Stimulated activated naive CD8-positive, alpha-beta T cell treated with anti-CD3 and anti-CD28 coated beads, Interleukin-15, Interleukin-2, amounts not matched to agents 100 ng/mL and 50 ng/mL, for 24 hours (primary cell): ENCODE results near the gene MAP3K19.
A peak's percentile ranks its signal among the peaks of the same experiment; 100 is the strongest.

ENCODE experiments used
- H3K27ac Mint-ChIP-seq: one replicate; pipeline ENCODE4 v1.8.0; 2021; ENCODE audit warnings: mild to moderate bottlenecking, mixed read lengths
- H3K27me3 Mint-ChIP-seq: one replicate; pipeline ENCODE4 v1.8.0; 2021; ENCODE audit warnings: mixed read lengths
- H3K36me3 Mint-ChIP-seq: one replicate; pipeline ENCODE4 v1.8.0; 2021; ENCODE audit warnings: low read depth, mixed read lengths
- H3K4me1 Mint-ChIP-seq: one replicate; pipeline ENCODE4 v1.8.0; 2021; ENCODE audit warnings: low read depth, mixed read lengths
- H3K4me3 Mint-ChIP-seq: one replicate; pipeline ENCODE4 v1.8.0; 2021; ENCODE audit warnings: mild to moderate bottlenecking, mixed read lengths
- H3K9me3 Mint-ChIP-seq: one replicate; pipeline ENCODE4 v1.8.0; 2021; ENCODE audit warnings: mixed read lengths

MAP3K19 gene

DNA sequence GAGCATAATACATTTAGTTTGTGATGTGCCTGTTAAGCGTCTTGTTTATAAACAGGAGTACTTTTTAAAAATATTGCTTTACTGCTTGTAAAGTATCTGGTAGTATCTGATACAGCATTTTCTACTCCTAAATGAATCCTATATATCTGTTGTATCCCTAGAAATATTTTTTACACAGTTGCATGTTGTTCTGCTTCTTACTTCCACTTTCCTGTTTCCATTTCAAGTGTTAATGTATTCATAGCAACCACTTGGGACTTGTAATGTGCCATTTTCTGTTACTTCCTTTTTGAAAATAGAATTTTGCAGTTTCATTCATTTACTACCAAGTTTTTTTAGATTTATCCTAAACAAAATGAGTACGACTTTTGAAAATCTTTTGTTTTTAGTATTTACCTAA is 103.7 kb downstream of the MAP3K19 start:
- Mint-ChIP-seq H3K36me3 (peaks cover 78% of the 10 kb centered on the region), H3K4me3 (no peak overlapping the region), H3K9me3 (no peaks in the 10 kb centered on the region), H3K27ac (no peak overlapping the region), H3K27me3 (no peaks in the 10 kb centered on the region), H3K4me1 (peaks cover 38% of the 10 kb centered on the region)

DNA sequence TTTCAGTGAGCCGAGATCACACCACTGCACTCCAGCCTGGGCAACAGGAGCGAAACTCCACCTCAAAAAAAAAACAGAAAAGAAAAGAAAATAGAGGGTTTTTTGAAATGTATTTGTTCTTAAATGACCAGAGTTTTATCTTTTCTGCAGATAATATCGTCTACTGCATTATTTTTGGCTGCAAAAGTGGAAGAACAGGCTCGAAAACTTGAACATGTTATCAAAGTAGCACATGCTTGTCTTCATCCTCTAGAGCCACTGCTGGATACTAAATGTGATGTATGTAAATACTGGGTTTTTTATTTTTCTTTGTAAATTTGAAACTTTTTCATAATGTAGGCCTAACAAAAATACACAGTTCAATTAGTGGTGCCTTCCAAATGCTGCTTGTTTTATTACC is 110.6 kb downstream of the MAP3K19 start:
- no peak overlapping the region for H3K27ac Mint-ChIP-seq
- H3K4me3 Mint-ChIP-seq, result no peak overlapping the region
- H3K36me3 Mint-ChIP-seq, result peaks cover 56% of the 10 kb centered on the region
- no peaks in the 10 kb centered on the region for H3K27me3 Mint-ChIP-seq
- H3K9me3 Mint-ChIP-seq, result no peaks in the 10 kb centered on the region
- H3K4me1 Mint-ChIP-seq, result peaks cover 47% of the 10 kb centered on the region

DNA sequence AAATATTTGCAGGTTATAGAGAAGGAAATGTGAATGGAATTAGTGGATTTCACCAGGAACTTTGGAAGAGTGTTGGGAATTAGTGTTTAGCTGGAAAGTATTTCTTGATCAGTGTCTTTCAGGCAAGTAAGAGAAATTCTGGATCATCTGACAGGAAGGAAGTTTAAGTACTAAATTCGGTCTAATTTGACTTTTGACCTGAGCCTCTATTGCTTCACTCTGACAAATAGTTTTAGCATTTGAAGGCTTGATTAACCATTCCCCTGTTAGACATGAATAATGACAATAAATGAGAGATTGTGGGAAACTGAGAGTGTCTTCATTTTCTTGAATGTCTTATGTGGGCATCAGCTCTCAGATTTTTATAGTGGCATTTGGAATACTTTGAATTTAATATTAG is 112.6 kb downstream of the MAP3K19 start:
- H3K4me3 Mint-ChIP-seq, result no peak overlapping the region
- peak overlapping the region; percentile 56 for H3K27ac Mint-ChIP-seq
- H3K9me3 Mint-ChIP-seq, result no peaks in the 10 kb centered on the region
- H3K4me1 Mint-ChIP-seq, result peaks cover 58% of the 10 kb centered on the region
- peaks cover 61% of the 10 kb centered on the region for H3K36me3 Mint-ChIP-seq
- no peaks in the 10 kb centered on the region for H3K27me3 Mint-ChIP-seq

DNA sequence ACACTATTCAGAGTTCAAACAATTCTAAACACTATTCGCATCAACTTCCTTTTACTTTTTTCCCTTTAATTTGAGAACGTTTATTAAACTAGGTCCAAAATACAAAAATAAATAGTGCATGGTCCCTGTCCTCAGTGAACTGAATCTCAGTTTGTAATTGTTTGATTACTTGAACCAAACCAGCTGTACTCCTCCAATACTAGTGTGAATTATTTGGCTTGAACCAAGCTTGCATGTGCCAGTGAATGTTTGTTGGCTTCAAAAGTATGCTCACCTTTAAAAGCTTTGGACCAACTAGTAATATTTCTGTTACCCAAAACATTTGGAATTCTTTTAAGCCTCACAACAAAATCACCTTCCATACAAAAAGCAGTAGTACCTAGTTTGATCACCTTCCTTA is 113.1 kb downstream of the MAP3K19 start:
- peaks cover 58% of the 10 kb centered on the region for H3K36me3 Mint-ChIP-seq
- peaks cover 62% of the 10 kb centered on the region for H3K4me1 Mint-ChIP-seq
- no peak overlapping the region for H3K27ac Mint-ChIP-seq
- no peaks in the 10 kb centered on the region for H3K27me3 Mint-ChIP-seq
- H3K4me3 Mint-ChIP-seq, result no peak overlapping the region
- H3K9me3 Mint-ChIP-seq, result no peaks in the 10 kb centered on the region

DNA sequence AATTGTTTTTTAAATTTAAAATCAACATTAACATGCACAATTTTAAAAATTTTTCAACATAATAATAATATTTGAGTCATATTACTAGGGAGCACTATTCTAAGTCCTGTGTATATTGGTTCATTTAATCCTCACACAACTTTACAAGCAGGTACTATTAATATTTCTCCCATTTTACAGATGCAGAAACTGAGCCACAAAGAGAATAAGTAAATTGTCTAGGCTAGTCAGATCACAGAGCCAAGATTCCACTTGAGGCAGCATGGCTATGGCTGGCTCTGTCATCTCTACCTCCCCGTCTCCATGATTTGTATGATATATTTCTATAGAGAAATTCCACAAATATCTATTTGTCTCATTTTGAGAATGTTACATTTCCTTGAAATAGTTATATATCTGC is 113.5 kb downstream of the MAP3K19 start:
- Mint-ChIP-seq H3K4me1 (peaks cover 64% of the 10 kb centered on the region), H3K27me3 (no peaks in the 10 kb centered on the region), H3K36me3 (peaks cover 54% of the 10 kb centered on the region), H3K9me3 (no peaks in the 10 kb centered on the region), H3K4me3 (no peak overlapping the region), H3K27ac (no peak overlapping the region)

DNA sequence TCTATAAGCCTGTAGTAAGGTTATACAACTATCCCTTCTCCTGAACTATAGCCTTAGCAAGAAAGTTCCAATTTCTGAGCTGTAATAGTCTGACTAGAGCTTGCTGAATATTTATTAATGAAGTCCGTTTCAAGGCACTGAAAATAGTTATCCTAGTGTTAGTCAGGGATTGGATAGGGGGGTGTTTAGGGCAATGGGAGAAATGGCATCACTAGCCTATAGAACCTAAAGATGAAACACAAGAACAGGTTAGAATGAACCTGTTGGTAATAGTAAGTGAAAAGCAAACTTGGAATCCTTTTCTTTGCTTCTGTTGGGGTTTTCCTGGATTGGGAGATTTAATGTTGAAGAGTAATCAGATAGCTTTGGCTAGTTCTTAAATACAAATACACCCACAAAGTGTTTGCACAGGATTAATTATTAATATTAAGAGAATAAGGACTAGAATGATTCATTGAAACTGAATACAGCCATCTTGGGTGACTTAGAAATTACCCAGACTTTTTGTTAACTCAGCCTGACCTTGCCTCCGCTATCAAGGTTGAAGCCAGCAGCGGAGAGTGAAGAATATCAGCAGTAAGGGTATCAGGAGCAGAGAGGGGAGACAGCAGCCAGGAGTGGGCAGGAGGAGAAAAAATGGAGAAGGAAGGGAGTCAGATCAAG is 114.3 kb downstream of the MAP3K19 start:
- Mint-ChIP-seq H3K9me3 (no peaks in the 10 kb centered on the region), H3K4me3 (no peak overlapping the region), H3K27ac (peak overlapping the region; percentile 5), H3K36me3 (peaks cover 52% of the 10 kb centered on the region), H3K4me1 (peaks cover 68% of the 10 kb centered on the region), H3K27me3 (no peaks in the 10 kb centered on the region)

DNA sequence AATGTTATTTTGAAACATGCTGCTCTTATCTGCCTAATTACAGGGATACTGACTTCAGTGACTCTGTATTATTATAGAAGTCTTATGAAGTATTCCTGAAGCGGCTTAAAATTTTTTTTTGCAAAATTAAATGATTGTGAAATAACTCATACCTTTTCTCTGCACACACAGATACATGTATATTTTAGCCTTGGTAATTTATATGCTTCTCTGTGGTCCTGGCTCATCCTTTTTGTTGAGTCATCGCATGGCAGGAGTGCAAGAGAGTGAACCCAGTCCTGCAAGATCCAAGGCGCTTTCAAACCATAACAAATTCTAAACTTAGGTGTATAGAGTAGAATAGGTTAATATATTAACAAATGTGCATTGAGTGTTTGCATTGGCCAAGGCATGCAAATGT is 120.1 kb downstream of the MAP3K19 start:
- no peak overlapping the region for H3K4me3 Mint-ChIP-seq
- H3K27me3 Mint-ChIP-seq, result no peaks in the 10 kb centered on the region
- H3K36me3 Mint-ChIP-seq, result peaks cover 61% of the 10 kb centered on the region
- no peaks in the 10 kb centered on the region for H3K9me3 Mint-ChIP-seq
- H3K4me1 Mint-ChIP-seq, result peaks cover 84% of the 10 kb centered on the region
- no peak overlapping the region for H3K27ac Mint-ChIP-seq

DNA sequence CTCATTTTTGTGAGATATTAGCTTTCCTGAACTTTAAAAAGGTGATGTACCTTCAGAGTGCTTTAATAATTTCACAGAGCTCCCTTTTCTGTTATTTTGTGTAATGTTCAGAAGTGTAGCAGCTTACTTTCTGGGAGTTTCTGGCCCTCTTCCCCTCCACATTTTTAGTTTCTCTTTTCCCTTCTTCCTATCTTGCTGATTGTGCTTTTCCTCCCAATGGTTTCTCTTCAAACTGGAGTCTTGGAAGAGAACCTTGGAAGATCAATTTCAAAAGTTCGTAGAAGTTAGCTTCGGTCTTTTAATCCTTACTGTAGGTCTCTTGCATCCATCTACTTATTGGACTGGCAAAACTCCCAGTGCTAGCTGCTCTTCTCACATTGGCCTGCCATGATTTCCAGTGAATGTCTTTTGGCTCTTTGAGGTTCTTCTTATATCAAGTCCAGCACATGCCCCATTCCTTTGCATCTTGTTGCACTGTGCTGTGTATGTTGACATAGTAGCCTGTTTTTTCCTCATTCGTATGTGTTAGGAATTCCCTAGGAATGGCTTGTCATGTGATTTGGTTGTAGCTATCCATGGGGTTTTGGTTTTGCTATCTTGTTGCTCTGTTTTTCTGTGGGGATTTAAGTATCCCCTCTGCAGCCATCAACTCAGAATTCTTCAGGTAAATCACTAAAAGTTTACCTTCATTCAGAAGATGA is 120.9 kb downstream of the MAP3K19 start:
- H3K9me3 Mint-ChIP-seq, result no peaks in the 10 kb centered on the region
- peaks cover 64% of the 10 kb centered on the region for H3K36me3 Mint-ChIP-seq
- no peaks in the 10 kb centered on the region for H3K27me3 Mint-ChIP-seq
- H3K27ac Mint-ChIP-seq, result peak overlapping the region; percentile 54
- peaks cover 84% of the 10 kb centered on the region for H3K4me1 Mint-ChIP-seq
- H3K4me3 Mint-ChIP-seq, result no peak overlapping the region

DNA sequence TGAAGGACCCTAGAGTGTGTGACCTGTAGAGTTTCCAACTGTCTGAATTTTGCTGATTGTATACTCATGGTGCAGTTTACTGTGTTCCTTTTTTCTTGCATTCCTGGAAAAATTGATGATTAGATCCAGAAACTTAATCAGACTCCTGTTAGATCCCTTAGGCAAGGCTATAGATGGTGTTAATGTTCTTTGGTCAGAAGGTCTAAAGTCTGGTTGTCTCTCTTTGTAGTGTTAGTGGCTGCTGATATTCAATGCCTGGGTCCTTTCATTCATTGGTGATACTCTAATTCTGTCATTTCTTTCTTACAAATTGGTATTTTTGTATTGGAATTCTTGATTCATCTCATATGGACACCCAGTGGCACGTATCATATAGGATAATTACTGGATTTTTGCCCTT is 122.3 kb downstream of the MAP3K19 start:
- Mint-ChIP-seq H3K4me1 (peaks cover 82% of the 10 kb centered on the region), H3K27me3 (no peaks in the 10 kb centered on the region), H3K36me3 (peaks cover 54% of the 10 kb centered on the region), H3K4me3 (no peak overlapping the region), H3K27ac (no peak overlapping the region), H3K9me3 (no peaks in the 10 kb centered on the region)

DNA sequence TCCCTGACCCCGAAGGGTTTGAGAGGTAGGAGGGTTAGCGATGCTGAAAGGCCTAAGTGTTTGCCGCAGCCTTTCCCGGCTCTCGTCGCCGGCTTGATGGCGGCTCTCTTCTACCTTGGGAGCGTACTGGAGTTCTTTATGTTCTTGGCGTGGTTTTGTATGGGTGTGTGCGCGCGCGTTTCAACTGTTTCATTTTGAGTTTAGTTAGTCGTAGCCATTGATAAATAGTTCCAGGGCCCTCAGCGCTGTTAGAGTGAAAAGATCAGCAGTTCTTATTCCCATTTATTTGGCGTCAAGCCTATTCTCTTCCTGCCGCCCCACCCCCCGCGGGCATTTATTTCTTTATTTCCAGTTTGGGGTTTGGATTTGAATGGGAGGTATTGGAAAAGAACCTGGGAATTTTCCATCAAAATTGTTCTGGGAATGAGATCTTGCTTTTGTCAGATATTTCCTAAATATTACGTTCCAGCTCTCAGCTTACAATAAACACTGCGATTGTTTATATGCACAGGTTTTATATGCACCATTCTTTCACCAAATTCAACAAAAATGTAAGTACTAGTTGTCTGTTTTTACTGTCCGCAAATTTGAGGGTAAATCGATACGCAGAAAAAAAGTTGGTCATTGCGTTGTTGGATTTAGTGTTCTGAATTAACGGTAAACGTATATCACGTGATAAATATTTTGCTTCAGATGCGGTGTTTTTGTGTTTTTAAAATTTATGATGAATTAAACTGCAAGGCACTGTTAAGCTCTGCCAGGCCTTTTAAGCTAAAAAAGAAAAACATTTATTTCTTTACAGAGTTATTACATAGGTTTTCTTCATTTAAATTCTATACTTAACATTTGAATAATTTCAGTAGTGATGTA is 127.7 kb downstream of the MAP3K19 start:
- H3K4me1 Mint-ChIP-seq, result peaks cover 63% of the 10 kb centered on the region

DNA sequence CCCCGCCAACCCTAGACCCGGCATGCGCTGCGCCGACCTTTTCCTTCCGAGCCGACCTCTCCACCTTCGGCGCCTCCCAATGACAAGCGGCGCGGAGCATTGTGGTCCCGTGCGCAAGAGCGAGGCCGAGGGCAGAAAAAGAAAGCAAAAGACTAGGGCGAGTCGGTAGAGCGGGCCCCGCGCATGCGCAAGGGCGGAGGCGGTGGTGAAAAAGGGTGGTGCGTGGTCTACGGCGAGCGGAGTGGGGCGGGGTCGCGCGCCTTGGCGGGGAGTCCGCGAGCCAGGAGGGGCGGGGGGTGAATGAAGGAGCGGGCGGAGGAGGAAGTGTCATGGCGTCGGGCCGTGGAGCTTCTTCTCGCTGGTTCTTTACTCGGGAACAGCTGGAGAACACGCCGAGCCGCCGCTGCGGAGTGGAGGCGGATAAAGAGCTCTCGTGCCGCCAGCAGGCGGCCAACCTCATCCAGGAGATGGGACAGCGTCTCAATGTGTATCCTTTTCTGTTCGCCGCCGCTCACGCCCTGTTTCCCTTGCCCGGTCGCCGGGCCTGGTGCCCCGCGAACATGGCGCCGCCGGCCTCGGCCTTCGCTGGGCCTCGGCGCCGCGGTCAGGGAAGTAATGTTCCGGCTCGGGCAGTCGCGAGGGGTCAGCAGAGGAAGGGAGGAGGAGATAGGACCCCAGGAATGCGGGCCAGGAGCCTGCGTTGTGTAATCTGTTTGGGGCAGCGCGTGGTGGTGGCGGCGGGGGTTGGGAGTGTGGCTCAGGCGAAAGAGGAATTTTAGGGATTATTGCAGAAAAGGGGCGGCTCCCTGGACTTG is 128.5 kb downstream of the MAP3K19 start, which contains the start of gene CCNT2:
Gene CCNT2 (plus strand): TSS at position 297 of the 815 bp plus-strand sequence. CDS start 33 bp downstream, at position 330.
- peaks cover 54% of the 10 kb centered on the region for H3K4me1 Mint-ChIP-seq

More for the DNA sequence above, 127.7 kb downstream of the MAP3K19 start:
- Mint-ChIP-seq H3K4me3 (peak overlapping the region; percentile 98), H3K9me3 (no peaks in the 10 kb centered on the region), H3K27me3 (no peaks in the 10 kb centered on the region), H3K36me3 (peaks cover 41% of the 10 kb centered on the region), H3K27ac (peak overlapping the region; percentile 97)

DNA sequence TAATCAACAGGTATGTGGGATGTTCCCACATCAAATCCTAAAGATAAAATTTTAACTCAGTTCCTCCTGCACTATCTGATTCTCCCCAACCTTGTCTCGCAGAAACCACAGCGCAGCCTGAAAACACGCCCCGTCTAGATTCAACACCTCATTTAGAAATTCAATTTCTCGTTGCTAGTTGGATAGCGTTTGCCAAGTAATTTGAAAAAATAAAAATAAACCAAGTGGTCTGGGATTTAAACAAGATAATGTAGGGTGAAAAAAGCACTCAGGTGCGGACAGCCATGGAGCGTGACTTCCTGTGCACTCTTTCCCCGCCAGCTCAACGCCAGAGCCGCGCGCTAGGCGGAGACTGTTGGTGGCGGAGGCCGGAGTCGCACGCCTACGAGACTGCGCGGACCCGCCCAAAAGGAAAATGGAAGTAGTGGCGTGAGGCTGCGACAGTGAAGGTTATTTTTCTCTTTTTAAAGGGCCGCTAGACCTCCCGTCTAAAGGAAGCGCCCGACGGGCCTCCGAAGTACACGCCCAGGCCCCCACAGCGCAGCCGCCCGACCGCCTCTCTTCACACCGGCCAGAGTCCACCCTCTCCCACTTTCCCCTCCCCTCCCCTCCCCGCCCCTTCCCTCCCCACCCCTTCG is 129.2 kb downstream of the MAP3K19 start:
- Mint-ChIP-seq H3K27ac (peak overlapping the region; percentile 97), H3K27me3 (no peaks in the 10 kb centered on the region), H3K4me3 (peak overlapping the region; percentile 98), H3K9me3 (no peaks in the 10 kb centered on the region), H3K36me3 (peaks cover 27% of the 10 kb centered on the region), H3K4me1 (peaks cover 47% of the 10 kb centered on the region)

More for the DNA sequence above, 128.5 kb downstream of the MAP3K19 start, which contains the start of gene CCNT2:
- Mint-ChIP-seq H3K36me3 (peaks cover 34% of the 10 kb centered on the region), H3K27ac (peak within 1 kb of the TSS; percentile 97), H3K4me3 (peak within 1 kb of the TSS; percentile 98), H3K9me3 (no peaks in the 10 kb centered on the region), H3K27me3 (no peaks in the 10 kb centered on the region)

DNA sequence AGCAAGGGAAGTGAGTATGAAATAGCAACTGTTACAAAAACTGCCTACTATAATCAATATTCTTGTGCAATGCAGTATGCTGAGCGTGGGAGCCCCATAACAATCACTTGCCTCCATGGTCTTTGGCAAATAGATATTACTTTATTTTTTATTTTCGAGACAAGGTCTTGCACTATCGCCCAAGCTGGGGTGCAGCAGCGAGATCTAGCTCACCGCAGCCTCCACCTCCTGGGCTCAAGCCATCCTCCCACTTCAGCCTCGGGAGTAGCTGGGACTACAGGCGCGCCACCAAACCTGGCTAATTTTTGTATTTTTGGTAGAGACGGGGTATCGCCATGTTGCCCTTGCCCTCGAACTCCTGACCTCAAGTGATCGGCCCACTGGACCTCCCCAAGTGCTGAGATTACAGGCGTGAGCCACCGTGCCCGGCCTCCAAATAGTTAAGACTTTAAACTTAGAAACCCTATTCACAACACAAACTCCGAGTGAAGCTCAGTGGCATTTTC is 129.8 kb downstream of the MAP3K19 start:
- peaks cover under 1% of the 10 kb centered on the region for H3K9me3 Mint-ChIP-seq
- no peaks in the 10 kb centered on the region for H3K27me3 Mint-ChIP-seq
- peaks cover 27% of the 10 kb centered on the region for H3K36me3 Mint-ChIP-seq
- H3K4me1 Mint-ChIP-seq, result peaks cover 42% of the 10 kb centered on the region
- H3K27ac Mint-ChIP-seq, result peak overlapping the region; percentile 97
- H3K4me3 Mint-ChIP-seq, result peak overlapping the region; percentile 98
